ENCODE data around the gene GRM8. TPM values are rescaled to one million over a fixed set of nuclear protein-coding genes. Genes with fewer than 3 reads are reported as not detected.

The GRM8 gene
- total RNA-seq, 1 experiment from 2014 or later: not detected

DNA sequence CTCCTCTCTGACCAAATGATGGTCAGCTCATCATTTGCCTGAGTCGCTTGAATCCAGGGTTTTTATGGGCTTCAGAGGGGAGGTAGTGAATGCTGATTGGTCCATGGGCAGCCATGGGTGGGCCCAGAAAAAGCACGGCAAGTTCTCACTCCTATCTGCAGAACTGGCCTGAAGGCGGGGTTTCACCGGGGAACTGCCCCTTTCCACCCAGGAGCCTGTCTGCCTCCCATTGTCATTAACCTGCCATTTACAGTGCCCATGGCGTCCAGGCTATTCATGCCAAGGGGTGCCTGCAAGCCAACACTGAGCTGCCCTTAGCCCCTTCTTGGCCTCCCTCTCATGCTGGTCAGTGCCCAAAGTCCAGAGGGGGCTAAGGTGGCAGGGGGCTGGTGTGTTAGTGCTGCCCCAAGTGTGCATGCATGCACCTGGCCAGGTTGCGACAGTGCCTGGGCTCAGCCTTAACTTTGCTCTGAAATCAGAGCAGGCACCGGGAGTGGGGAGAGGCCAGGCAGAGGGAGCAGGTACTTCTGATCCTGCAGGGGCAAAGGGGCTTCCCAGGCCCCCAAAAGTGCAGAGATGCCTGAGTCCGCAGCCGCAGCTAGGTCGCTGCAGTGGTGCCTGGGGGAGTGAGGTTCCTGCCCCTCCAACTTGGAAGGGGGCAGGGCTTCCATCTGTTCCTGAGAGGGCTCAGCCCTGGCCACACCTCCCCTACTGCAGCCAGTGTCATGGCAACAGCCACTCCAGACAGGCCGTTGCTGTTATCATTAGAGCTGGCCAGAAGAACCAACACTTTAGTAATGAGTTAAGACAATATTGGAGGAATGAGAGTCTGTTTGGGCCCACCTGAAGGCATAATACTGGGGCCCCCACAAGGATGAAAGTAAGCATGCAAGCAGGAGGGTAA, 561.6 kb downstream of the GRM8 start:
- H3K4me1 ChIP-seq (ENCODE audit: control insufficient read depth, insufficient read depth, low read length): no peaks in the 10 kb centered on the region
- H3K4me3 ChIP-seq (ENCODE audit: low read depth in 2 of 2, low read length in 2 of 2): no peak overlapping the region
- no TSS peak for BruUV-seq (replicated peaks)
- TF ChIP-seq POLR2AphosphoS5 (IDR thresholded peaks at IDR 0.05; ENCODE audit: low read depth, low read length) (no peak), SIN3A (IDR thresholded peaks at IDR 0.05; ENCODE audit: borderline replicate concordance, insufficient read depth, low read depth, low read length) (no peak)
- in situ Hi-C loops (cut with HindIII; ENCODE audit: low pct_unique_long_range_greater_than_20kb, low sequenced_read_pairs) (no loop called here), intact Hi-C loops (cut with micrococcal nuclease; ENCODE audit: unreplicated experiment) (no loop called here)
- no peak for DNase-seq (ENCODE audit: low read depth, low spot score)
- 0 out of 2 replicates have a peak, but pooled peaks cover 3% of the 10 kb centered on the region for H3K9me3 ChIP-seq (ENCODE audit: control insufficient read depth, insufficient read depth, low read depth, low read length)
- H3K36me3 ChIP-seq (ENCODE audit: control insufficient read depth, insufficient read depth, low read length): no peaks in the 10 kb centered on the region
- CTCF ChIA-PET: no interaction called here
- ATAC-seq: no peak
- POLR2A ChIA-PET: no interaction called here
- H3K27me3 ChIP-seq (ENCODE audit: control insufficient read depth, insufficient read depth, low read length): no peaks in the 10 kb centered on the region
- H3K27ac ChIP-seq (ENCODE audit: low read length): no peak overlapping the region

DNA sequence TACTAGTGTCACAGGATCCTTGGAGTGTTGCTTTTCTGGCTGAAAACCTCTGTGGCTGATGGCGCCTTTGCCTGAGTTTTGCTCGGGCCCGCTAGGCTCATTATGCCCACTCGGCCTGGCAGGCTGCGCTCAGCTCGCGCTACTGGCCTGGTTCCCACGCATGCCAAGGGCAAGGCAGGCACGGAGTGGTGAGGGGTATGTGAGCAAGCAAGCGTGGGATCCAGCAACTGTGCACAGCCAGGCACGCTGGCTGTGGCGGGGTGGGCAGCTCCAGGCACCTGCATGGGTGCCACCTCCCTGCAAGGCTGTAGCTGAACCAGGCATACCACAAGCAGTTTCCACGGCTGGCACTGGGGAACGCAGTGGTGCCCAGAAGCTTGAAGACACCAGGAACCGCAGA, 562.6 kb downstream of the GRM8 start:
- in situ Hi-C loops (cut with HindIII; ENCODE audit: low pct_unique_long_range_greater_than_20kb, low sequenced_read_pairs) (no loop called here), intact Hi-C loops (cut with micrococcal nuclease; ENCODE audit: unreplicated experiment) (no loop called here)
- BruUV-seq (replicated peaks): no TSS peak
- no peak for ATAC-seq
- no peak for DNase-seq (ENCODE audit: low read depth, low spot score)
- Histone ChIP-seq H3K4me1 (ENCODE audit: control insufficient read depth, insufficient read depth, low read length) (no peaks in the 10 kb centered on the region), H3K36me3 (ENCODE audit: control insufficient read depth, insufficient read depth, low read length) (no peaks in the 10 kb centered on the region), H3K27ac (ENCODE audit: low read length) (no peak overlapping the region), H3K27me3 (ENCODE audit: control insufficient read depth, insufficient read depth, low read length) (no peaks in the 10 kb centered on the region), H3K4me3 (ENCODE audit: low read depth in 2 of 2, low read length in 2 of 2) (no peak overlapping the region), H3K9me3 (ENCODE audit: control insufficient read depth, insufficient read depth, low read depth, low read length) (0 out of 2 replicates have a peak, but pooled peaks cover 3% of the 10 kb centered on the region)
- ChIA-PET POLR2A (no interaction called here), CTCF (no interaction called here)
- TF ChIP-seq TCF7L2 (IDR thresholded peaks at IDR 0.05; ENCODE audit: low read depth, low read length) (no peak), SIN3A (IDR thresholded peaks at IDR 0.05; ENCODE audit: borderline replicate concordance, insufficient read depth, low read depth, low read length) (no peak), POLR2AphosphoS5 (IDR thresholded peaks at IDR 0.05; ENCODE audit: low read depth, low read length) (no peak)
- TF ChIP-seq, protein P1, sequence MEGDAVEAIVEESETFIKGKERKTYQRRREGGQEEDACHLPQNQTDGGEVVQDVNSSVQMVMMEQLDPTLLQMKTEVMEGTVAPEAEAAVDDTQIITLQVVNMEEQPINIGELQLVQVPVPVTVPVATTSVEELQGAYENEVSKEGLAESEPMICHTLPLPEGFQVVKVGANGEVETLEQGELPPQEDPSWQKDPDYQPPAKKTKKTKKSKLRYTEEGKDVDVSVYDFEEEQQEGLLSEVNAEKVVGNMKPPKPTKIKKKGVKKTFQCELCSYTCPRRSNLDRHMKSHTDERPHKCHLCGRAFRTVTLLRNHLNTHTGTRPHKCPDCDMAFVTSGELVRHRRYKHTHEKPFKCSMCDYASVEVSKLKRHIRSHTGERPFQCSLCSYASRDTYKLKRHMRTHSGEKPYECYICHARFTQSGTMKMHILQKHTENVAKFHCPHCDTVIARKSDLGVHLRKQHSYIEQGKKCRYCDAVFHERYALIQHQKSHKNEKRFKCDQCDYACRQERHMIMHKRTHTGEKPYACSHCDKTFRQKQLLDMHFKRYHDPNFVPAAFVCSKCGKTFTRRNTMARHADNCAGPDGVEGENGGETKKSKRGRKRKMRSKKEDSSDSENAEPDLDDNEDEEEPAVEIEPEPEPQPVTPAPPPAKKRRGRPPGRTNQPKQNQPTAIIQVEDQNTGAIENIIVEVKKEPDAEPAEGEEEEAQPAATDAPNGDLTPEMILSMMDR (IDR thresholded peaks at IDR 0.05): no peak
- TF ChIP-seq, protein P2, sequence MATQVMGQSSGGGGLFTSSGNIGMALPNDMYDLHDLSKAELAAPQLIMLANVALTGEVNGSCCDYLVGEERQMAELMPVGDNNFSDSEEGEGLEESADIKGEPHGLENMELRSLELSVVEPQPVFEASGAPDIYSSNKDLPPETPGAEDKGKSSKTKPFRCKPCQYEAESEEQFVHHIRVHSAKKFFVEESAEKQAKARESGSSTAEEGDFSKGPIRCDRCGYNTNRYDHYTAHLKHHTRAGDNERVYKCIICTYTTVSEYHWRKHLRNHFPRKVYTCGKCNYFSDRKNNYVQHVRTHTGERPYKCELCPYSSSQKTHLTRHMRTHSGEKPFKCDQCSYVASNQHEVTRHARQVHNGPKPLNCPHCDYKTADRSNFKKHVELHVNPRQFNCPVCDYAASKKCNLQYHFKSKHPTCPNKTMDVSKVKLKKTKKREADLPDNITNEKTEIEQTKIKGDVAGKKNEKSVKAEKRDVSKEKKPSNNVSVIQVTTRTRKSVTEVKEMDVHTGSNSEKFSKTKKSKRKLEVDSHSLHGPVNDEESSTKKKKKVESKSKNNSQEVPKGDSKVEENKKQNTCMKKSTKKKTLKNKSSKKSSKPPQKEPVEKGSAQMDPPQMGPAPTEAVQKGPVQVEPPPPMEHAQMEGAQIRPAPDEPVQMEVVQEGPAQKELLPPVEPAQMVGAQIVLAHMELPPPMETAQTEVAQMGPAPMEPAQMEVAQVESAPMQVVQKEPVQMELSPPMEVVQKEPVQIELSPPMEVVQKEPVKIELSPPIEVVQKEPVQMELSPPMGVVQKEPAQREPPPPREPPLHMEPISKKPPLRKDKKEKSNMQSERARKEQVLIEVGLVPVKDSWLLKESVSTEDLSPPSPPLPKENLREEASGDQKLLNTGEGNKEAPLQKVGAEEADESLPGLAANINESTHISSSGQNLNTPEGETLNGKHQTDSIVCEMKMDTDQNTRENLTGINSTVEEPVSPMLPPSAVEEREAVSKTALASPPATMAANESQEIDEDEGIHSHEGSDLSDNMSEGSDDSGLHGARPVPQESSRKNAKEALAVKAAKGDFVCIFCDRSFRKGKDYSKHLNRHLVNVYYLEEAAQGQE (IDR thresholded peaks at IDR 0.05; ENCODE audit: insufficient read depth in 1 of 2, low read depth in 2 of 2, low read length in 1 of 2): no peak

DNA sequence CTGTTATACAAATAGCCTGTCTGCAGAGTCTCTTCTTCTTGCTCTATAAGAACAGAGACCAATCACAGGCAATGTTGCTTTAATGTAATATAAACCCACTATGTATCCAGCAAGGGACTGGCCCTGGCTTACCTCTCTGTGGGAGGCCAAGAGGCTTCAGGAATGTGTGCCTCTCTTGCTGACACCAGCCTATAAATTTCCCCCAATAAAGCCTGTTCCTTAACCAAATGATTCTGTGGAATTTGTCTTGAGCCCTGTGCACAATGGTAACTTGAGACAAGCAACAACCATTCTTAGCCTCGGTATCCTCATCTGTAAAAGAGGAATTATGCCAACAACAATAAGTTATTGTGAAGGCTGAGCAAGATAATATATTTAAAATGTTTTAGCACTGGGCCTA, 563.7 kb downstream of the GRM8 start:
- no TSS peak for BruUV-seq (replicated peaks)
- Histone ChIP-seq H3K27ac (ENCODE audit: low read length) (no peak overlapping the region), H3K9me3 (ENCODE audit: control insufficient read depth, insufficient read depth, low read depth, low read length) (0 out of 2 replicates have a peak, but pooled peaks cover 3% of the 10 kb centered on the region), H3K27me3 (ENCODE audit: control insufficient read depth, insufficient read depth, low read length) (no peaks in the 10 kb centered on the region), H3K4me1 (ENCODE audit: control insufficient read depth, insufficient read depth, low read length) (no peaks in the 10 kb centered on the region), H3K36me3 (ENCODE audit: control insufficient read depth, insufficient read depth, low read length) (no peaks in the 10 kb centered on the region), H3K4me3 (ENCODE audit: low read depth in 2 of 2, low read length in 2 of 2) (no peak overlapping the region)
- ATAC-seq: no peak
- ChIA-PET CTCF (no interaction called here), POLR2A (no interaction called here)
- DNase-seq (ENCODE audit: low read depth, low spot score): no peak
- intact Hi-C loops (cut with micrococcal nuclease; ENCODE audit: unreplicated experiment): no loop called here
- in situ Hi-C loops (cut with HindIII; ENCODE audit: low pct_unique_long_range_greater_than_20kb, low sequenced_read_pairs): no loop called here
- TF ChIP-seq, protein P1 (IDR thresholded peaks at IDR 0.05): no peak
- TF ChIP-seq TCF7L2 (IDR thresholded peaks at IDR 0.05; ENCODE audit: low read depth, low read length) (no peak), SIN3A (IDR thresholded peaks at IDR 0.05; ENCODE audit: borderline replicate concordance, insufficient read depth, low read depth, low read length) (no peak), POLR2AphosphoS5 (IDR thresholded peaks at IDR 0.05; ENCODE audit: low read depth, low read length) (no peak)
- TF ChIP-seq, protein P2 (IDR thresholded peaks at IDR 0.05; ENCODE audit: insufficient read depth in 1 of 2, low read depth in 2 of 2, low read length in 1 of 2): no peak
